HCT116 (cell line): Measurements from ENCODE around the gene DIS3L2. TPM values are rescaled to one million over a fixed set of nuclear protein-coding genes. Genes with fewer than 3 reads are reported as not detected.

Experiments
- ATAC-seq: fragments of 200-7000 bp; cut with Tn5 transposase; 2 replicates; pipeline ENCODE4 v1.9.1; 2020; ENCODE audit warnings: mild to moderate bottlenecking, moderate library complexity
- BruUV-seq: library from RNA; stranded (reverse); fragments of 400-500 nt; replicated peaks from 2 replicates; lab custom pipeline; 2021; lab: Mats Ljungman, UMichigan
- CTCF ChIA-PET: fragments of 300-600 bp; sonication (Branson Sonifier 250); formaldehyde crosslinking; loops from one replicate; lab custom pipeline; 2021; ENCODE audit warnings: antibody characterized with exemption; lab: Charles Lee
- POLR2A ChIA-PET: fragments of 300-600, 350-600 bp; sonication (Branson Sonifier 250); formaldehyde crosslinking; loops from one replicate; lab custom pipeline; 2021; ENCODE audit warnings: antibody characterized with exemption; lab: Charles Lee
- RAD21 ChIA-PET, 2 experiments: fragments of 300-600 bp; sonication (Branson Sonifier 250); formaldehyde crosslinking; loops; one replicate each; lab custom pipeline; 2023; ENCODE audit warnings: low total read pairs in 2 of 2; ENCODE audit not compliant: uncharacterized antibody in 2 of 2, unreplicated experiment in 2 of 2, low non-redundant PET in 1 of 2; lab: Charles Lee
- DNase-seq: peaks from one replicate; pipeline ENCODE4 v3.0.0-alpha.2; 2010; ENCODE audit warnings: low read depth, low spot score
- H2AFZ ChIP-seq: fragments of 200-600 bp; shearing (Covaris generic), sonication (generic); 2 replicates; pipeline ENCODE4 v1.6.1; 2017; ENCODE audit warnings: low read depth, mixed run types, mixed read lengths, antibody characterized with exemption, low read length; ENCODE audit not compliant: poor library complexity, severe bottlenecking
- H3K27ac ChIP-seq: 2 replicates; pipeline ENCODE4 v1.5.1; 2012; ENCODE audit warnings: low read depth, low read length
- H3K27me3 ChIP-seq: fragments of 200-600 bp; sonication (generic); 2 replicates; pipeline ENCODE4 v1.6.1; 2016; ENCODE audit warnings: mixed run types, low read length, mixed read lengths; ENCODE audit not compliant: insufficient read depth
- H3K36me3 ChIP-seq, 2 experiments: fragments of 200-500 bp in 1 of 2; fragments of 200-600 bp in 1 of 2; sonication (Bioruptor generic) in 1 of 2; sonication (generic) in 1 of 2; 2 replicates each; pipeline versions ENCODE4 v1.5.1 to v1.6.1; 2014 to 2016; ENCODE audit warnings: low read length in 2 of 2, inconsistent platforms in 1 of 2, mixed read lengths in 1 of 2, mixed run types in 1 of 2; ENCODE audit not compliant: insufficient read depth in 2 of 2, control insufficient read depth in 1 of 2
- H3K4me1 ChIP-seq, 2 experiments: fragments of 200-600 bp in 1 of 2; sonication (generic) in 1 of 2; 2 replicates each; pipeline versions ENCODE4 v1.5.1 to v1.6.1; 2012 to 2017; ENCODE audit warnings: low read length in 2 of 2, inconsistent platforms in 1 of 2, mild to moderate bottlenecking in 1 of 2, mixed read lengths in 1 of 2, mixed run types in 1 of 2, moderate library complexity in 1 of 2; ENCODE audit not compliant: insufficient read depth in 2 of 2, control insufficient read depth in 1 of 2
- H3K4me2 ChIP-seq: fragments of 200-600 bp; sonication (generic); 2 replicates; pipeline ENCODE4 v1.6.1; 2017; ENCODE audit warnings: mixed run types, low read length, mixed read lengths
- H3K4me3 ChIP-seq, 2 experiments: fragments of 200-600 bp in 1 of 2; sonication (generic) in 1 of 2; replicated peaks in 1 of 2; 2 replicates each; pipeline ENCODE4 v1.5.1; 2011 to 2016; ENCODE audit warnings: low read length in 2 of 2, control low read depth in 1 of 2, low read depth in 1 of 2, mild to moderate bottlenecking in 1 of 2, mixed read lengths in 1 of 2, mixed run types in 1 of 2
- H3K79me2 ChIP-seq: fragments of 200-600 bp; sonication (generic); 2 replicates; pipeline ENCODE4 v1.6.1; 2017; ENCODE audit warnings: mild to moderate bottlenecking, mixed run types, low read length, moderate library complexity, mixed read lengths; ENCODE audit not compliant: insufficient read depth
- H3K9ac ChIP-seq: fragments of 200-600 bp; sonication (generic); 2 replicates; pipeline ENCODE4 v1.6.1; 2016; ENCODE audit warnings: low read length, mixed read lengths
- H3K9me2 ChIP-seq: fragments of 200-600 bp; sonication (generic), shearing (Covaris generic); 2 replicates; pipeline ENCODE4 v1.6.1; 2017; ENCODE audit warnings: mixed run types, mild to moderate bottlenecking, moderate library complexity; ENCODE audit not compliant: insufficient read depth
- H3K9me3 ChIP-seq, 2 experiments: fragments of 200-500 bp in 1 of 2; fragments of 200-600 bp in 1 of 2; sonication (Bioruptor generic) in 1 of 2; sonication (generic) in 1 of 2; 2 replicates each; pipeline ENCODE4 v1.6.1; 2014 to 2017; ENCODE audit warnings: low read length in 2 of 2, mixed read lengths in 2 of 2, inconsistent platforms in 1 of 2, low read depth in 1 of 2, mild to moderate bottlenecking in 1 of 2, mixed run types in 1 of 2, moderate library complexity in 1 of 2; ENCODE audit not compliant: control insufficient read depth in 1 of 2, insufficient read depth in 1 of 2
- H4K20me1 ChIP-seq: fragments of 200-600 bp; sonication (generic), shearing (Covaris generic); 2 replicates; pipeline ENCODE4 v1.6.1; 2017; ENCODE audit warnings: mixed run types, mild to moderate bottlenecking, moderate library complexity; ENCODE audit not compliant: insufficient read depth
- CBX3 ChIP-seq: IDR thresholded peaks from 2 replicates; pipeline ENCODE4 v1.6.1; 2012; ENCODE audit warnings: low read depth
- EGR1 ChIP-seq: IDR thresholded peaks from 2 replicates; pipeline ENCODE4 v1.6.1; 2012; ENCODE audit warnings: low read depth
- FOSL1 ChIP-seq: IDR thresholded peaks from 2 replicates; pipeline ENCODE4 v1.6.1; 2012; ENCODE audit warnings: low read depth
- POLR2A ChIP-seq: IDR thresholded peaks from 2 replicates; pipeline ENCODE4 v1.7.0; 2011; ENCODE audit warnings: borderline replicate concordance; ENCODE audit not compliant: insufficient read depth, insufficient read length; ENCODE audit errors: extremely low read depth
- POLR2AphosphoS5 ChIP-seq: IDR thresholded peaks from 2 replicates; pipeline ENCODE4 v1.6.1; 2011; ENCODE audit warnings: mild to moderate bottlenecking, low read depth, low read length, moderate library complexity
- RAD21 ChIP-seq: IDR thresholded peaks from 2 replicates; pipeline ENCODE4 v1.6.1; 2012; ENCODE audit warnings: low read depth, mild to moderate bottlenecking
- SP1 ChIP-seq: IDR thresholded peaks from 2 replicates; pipeline ENCODE4 v1.6.1; 2012; ENCODE audit warnings: low read depth
- SRF ChIP-seq: IDR thresholded peaks from 2 replicates; pipeline ENCODE4 v1.6.1; 2012; ENCODE audit warnings: low read depth
- TCF7L2 ChIP-seq: IDR thresholded peaks from 2 replicates; pipeline ENCODE4 v1.7.0; 2011; ENCODE audit warnings: borderline replicate concordance, inconsistent platforms; ENCODE audit not compliant: insufficient read depth, insufficient read length; ENCODE audit errors: extremely low read depth
- intact Hi-C: fragments of 100-400 bp; cut with micrococcal nuclease; formaldehyde crosslinking; loops from 2 replicates; pipeline ENCODE4 v1.10.0; 2022
- total RNA-seq: library from RNA; stranded (reverse); gene quantifications from one replicate; pipeline ENCODE4 v1.2.1, GENCODE V29; 2021; ENCODE audit not compliant: unreplicated experiment
- TF ChIP-seq, protein P1 (sequence below): IDR thresholded peaks from 2 replicates; pipeline ENCODE4 v1.6.1; 2012
- TF ChIP-seq, protein P2 (sequence below), 3 experiments: fragments of 200-600 bp in 1 of 3; sonication (generic) in 1 of 3; IDR thresholded peaks in 2 of 3; conservative IDR thresholded peaks in 1 of 3; 2 replicates each; pipeline ENCODE4 v1.5.1; 2012 to 2017; ENCODE audit warnings: low read depth in 2 of 3, low read length in 2 of 3, antibody characterized with exemption in 1 of 3, borderline replicate concordance in 1 of 3, control low read depth in 1 of 3, mild to moderate bottlenecking in 1 of 3, mixed read lengths in 1 of 3, mixed run types in 1 of 3, moderate library complexity in 1 of 3; ENCODE audit not compliant: insufficient read depth in 1 of 3
- TF ChIP-seq, protein P3 (sequence below): IDR thresholded peaks from 2 replicates; pipeline ENCODE4 v1.6.1; 2011; ENCODE audit warnings: mild to moderate bottlenecking, low read length, moderate library complexity; ENCODE audit not compliant: insufficient replicate concordance; ENCODE audit errors: extremely low read depth

Gene DIS3L2
- total RNA-seq, 1 experiment from 2014 or later, result 42.5 TPM

DNA sequence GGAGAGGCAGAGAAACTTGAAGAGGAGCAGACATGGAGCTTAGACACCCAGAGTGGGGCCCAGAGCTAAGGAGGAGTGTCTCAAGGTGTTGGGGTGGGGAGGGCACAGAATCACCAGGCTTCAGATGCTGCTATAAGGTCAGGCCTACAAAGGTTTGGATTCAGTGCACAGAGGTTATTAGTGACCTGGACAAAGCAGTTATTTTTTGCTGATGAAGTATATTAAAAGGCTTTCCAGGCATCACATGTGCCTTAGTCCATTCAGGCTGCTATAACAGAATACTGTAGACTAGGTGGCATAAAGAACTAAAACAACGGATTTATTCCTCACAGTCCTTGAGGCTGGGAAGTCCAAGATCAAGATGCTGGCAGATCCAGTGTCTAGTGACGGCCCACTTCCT is 271.4 kb downstream of the DIS3L2 start:
- Histone ChIP-seq H3K79me2 (no peaks in the 10 kb centered on the region), H3K36me3 (no peaks in the 10 kb centered on the region), H3K4me3 (no peak overlapping the region), H3K9me2 (no peaks in the 10 kb centered on the region), H3K4me1 (peaks cover 6 to 13% of the 10 kb centered on the region in 2 experiments; a peak in 3 of 4 replicates), H3K27me3 (no peaks in the 10 kb centered on the region), H3K27ac (no peak overlapping the region), H3K9me3 (no peaks in the 10 kb centered on the region), H4K20me1 (no peaks in the 10 kb centered on the region), H3K4me2 (no peak overlapping the region), H3K9ac (no peak overlapping the region), H2AFZ (no peak overlapping the region)
- DNase-seq (no peak), ATAC-seq (no peak)
- POLR2A ChIA-PET, result no interaction called here
- intact Hi-C loops, result no loop called here
- CTCF ChIA-PET, result no interaction called here
- TF ChIP-seq FOSL1 (no peak), POLR2AphosphoS5 (no peak)
- TF ChIP-seq, protein P1, sequence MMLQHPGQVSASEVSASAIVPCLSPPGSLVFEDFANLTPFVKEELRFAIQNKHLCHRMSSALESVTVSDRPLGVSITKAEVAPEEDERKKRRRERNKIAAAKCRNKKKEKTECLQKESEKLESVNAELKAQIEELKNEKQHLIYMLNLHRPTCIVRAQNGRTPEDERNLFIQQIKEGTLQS, result no peak
- TF ChIP-seq, protein P2, sequence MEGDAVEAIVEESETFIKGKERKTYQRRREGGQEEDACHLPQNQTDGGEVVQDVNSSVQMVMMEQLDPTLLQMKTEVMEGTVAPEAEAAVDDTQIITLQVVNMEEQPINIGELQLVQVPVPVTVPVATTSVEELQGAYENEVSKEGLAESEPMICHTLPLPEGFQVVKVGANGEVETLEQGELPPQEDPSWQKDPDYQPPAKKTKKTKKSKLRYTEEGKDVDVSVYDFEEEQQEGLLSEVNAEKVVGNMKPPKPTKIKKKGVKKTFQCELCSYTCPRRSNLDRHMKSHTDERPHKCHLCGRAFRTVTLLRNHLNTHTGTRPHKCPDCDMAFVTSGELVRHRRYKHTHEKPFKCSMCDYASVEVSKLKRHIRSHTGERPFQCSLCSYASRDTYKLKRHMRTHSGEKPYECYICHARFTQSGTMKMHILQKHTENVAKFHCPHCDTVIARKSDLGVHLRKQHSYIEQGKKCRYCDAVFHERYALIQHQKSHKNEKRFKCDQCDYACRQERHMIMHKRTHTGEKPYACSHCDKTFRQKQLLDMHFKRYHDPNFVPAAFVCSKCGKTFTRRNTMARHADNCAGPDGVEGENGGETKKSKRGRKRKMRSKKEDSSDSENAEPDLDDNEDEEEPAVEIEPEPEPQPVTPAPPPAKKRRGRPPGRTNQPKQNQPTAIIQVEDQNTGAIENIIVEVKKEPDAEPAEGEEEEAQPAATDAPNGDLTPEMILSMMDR (IDR thresholded peaks at IDR 0.05 in 2 of 3, conservative IDR thresholded peaks at IDR 0.05 in 1 of 3; ENCODE audit: borderline replicate concordance in 1 of 3, insufficient read depth in 1 of 3, low read depth in 2 of 3, low read length in 2 of 3), result no peak
- RAD21 ChIA-PET, result no interaction called here
- BruUV-seq, result no TSS peak

DNA sequence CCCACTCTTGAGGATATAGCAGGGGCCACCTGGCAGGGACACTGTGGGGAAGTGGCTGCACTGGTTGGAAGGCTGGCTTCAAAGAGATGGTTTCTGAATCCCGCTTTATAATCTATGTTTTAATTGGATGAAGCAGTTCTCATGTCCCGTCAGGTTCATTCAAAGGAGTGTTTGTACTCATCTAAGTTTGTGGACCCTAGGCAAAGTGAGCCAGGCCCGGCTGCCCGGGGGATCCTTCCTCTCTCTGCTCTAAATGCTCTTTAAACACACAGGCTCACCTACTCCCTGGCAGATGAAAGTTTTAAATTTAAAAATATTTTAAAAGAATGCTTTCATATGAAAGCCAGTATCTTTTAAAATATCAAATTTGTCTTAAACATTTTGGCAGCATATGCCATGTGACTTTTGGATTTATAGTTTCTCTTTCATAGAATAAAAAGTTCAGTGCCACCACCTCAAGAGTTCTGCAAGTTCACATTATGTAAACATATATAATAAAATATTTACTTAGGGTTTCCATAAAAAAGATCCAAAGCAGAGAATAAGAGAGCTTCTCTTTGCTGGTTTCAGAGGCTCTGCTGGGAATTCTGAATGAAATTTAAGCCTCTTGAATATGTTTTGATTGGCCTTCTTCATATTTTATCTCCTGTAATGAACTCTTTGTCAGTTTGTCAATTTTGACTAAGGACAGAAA is 273.6 kb downstream of the DIS3L2 start:
- intact Hi-C loops, result no loop called here
- H3K36me3 ChIP-seq, result no peaks in the 10 kb centered on the region
- no peak overlapping the region for H3K4me3 ChIP-seq
- H3K4me2 ChIP-seq, result no peak overlapping the region
- H3K27me3 ChIP-seq, result no peaks in the 10 kb centered on the region
- peaks cover 6 to 16% of the 10 kb centered on the region in 2 experiments; a peak in 3 of 4 replicates for H3K4me1 ChIP-seq
- H3K79me2 ChIP-seq, result no peaks in the 10 kb centered on the region
- TF ChIP-seq, protein P3, sequence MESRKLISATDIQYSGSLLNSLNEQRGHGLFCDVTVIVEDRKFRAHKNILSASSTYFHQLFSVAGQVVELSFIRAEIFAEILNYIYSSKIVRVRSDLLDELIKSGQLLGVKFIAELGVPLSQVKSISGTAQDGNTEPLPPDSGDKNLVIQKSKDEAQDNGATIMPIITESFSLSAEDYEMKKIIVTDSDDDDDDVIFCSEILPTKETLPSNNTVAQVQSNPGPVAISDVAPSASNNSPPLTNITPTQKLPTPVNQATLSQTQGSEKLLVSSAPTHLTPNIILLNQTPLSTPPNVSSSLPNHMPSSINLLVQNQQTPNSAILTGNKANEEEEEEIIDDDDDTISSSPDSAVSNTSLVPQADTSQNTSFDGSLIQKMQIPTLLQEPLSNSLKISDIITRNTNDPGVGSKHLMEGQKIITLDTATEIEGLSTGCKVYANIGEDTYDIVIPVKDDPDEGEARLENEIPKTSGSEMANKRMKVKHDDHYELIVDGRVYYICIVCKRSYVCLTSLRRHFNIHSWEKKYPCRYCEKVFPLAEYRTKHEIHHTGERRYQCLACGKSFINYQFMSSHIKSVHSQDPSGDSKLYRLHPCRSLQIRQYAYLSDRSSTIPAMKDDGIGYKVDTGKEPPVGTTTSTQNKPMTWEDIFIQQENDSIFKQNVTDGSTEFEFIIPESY, result no peak
- TF ChIP-seq EGR1, result no peak
- TF ChIP-seq RAD21, result no peak
- TF ChIP-seq, protein P2 (IDR thresholded peaks at IDR 0.05 in 2 of 3, conservative IDR thresholded peaks at IDR 0.05 in 1 of 3; ENCODE audit: borderline replicate concordance in 1 of 3, insufficient read depth in 1 of 3, low read depth in 2 of 3, low read length in 2 of 3), result no peak
- no peak for TF ChIP-seq TCF7L2
- no peak for TF ChIP-seq POLR2A
- no peak for TF ChIP-seq POLR2AphosphoS5
- TF ChIP-seq SRF, result no peak
- TF ChIP-seq SP1, result no peak
- no peak for TF ChIP-seq CBX3
- no peaks in the 10 kb centered on the region for H4K20me1 ChIP-seq
- H3K9me2 ChIP-seq, result no peaks in the 10 kb centered on the region
- H2AFZ ChIP-seq, result no peak overlapping the region
- no peak for ATAC-seq
- RAD21 ChIA-PET, result no interaction called here
- H3K27ac ChIP-seq, result no peak overlapping the region
- BruUV-seq, result no TSS peak
- no peak for DNase-seq
- POLR2A ChIA-PET, result no interaction called here
- H3K9me3 ChIP-seq, result no peaks in the 10 kb centered on the region
- CTCF ChIA-PET, result no interaction called here
- no peak overlapping the region for H3K9ac ChIP-seq
